SK-N-SH treated with all-trans-retinoic acid at 6 μM for 48 hours (cell line): ENCODE results near the gene SLF1.

Experiments used
- ATAC-seq: fragments of 200-7000 bp; cut with Tn5 transposase; 3 replicates; pipeline ENCODE4 v1.9.1; 2020; ENCODE audit warnings: mild to moderate bottlenecking, moderate library complexity
- ARNTL ChIP-seq: fragments of 450-650 bp; formaldehyde crosslinking; IDR thresholded peaks from 2 replicates; pipeline ENCODE4 v1.5.0; 2020; ENCODE audit warnings: low read depth, mild to moderate bottlenecking, moderate library complexity, borderline replicate concordance
- CREB5 ChIP-seq: fragments of 250-450 bp; sonication (Bioruptor Pico); IDR thresholded peaks from 2 replicates; pipeline ENCODE4 v1.5.1; 2020; ENCODE audit warnings: low read depth, mild to moderate bottlenecking, moderate library complexity
- CSDC2 ChIP-seq: fragments of 250-450 bp; sonication (Bioruptor Pico); IDR thresholded peaks from 2 replicates; pipeline ENCODE4 v1.5.0; 2020; ENCODE audit warnings: mild to moderate bottlenecking, moderate library complexity
- CSRNP3 ChIP-seq: fragments of 250-450 bp; sonication (Bioruptor Pico); IDR thresholded peaks from 2 replicates; pipeline ENCODE4 v1.5.1; 2021; ENCODE audit warnings: mild to moderate bottlenecking, moderate library complexity
- ESRRG ChIP-seq: fragments of 250-450 bp; sonication (Bioruptor Pico); IDR thresholded peaks from 2 replicates; pipeline ENCODE4 v1.6.1; 2021; ENCODE audit warnings: mild to moderate bottlenecking
- GLIS3 ChIP-seq: fragments of 250-450 bp; sonication (Bioruptor Pico); IDR thresholded peaks from 2 replicates; pipeline ENCODE4 v1.5.0; 2020; ENCODE audit warnings: mild to moderate bottlenecking, moderate library complexity
- ISL1 ChIP-seq: fragments of 250-450 bp; sonication (Bioruptor Pico); IDR thresholded peaks from 2 replicates; pipeline ENCODE4 v2.1.2; 2022; ENCODE audit warnings: mild to moderate bottlenecking, moderate library complexity
- OSR1 ChIP-seq: fragments of 250-450 bp; sonication (Bioruptor Pico); IDR thresholded peaks from 2 replicates; pipeline ENCODE4 v1.8.0; 2022; ENCODE audit warnings: moderate library complexity, mild to moderate bottlenecking, inconsistent platforms
- PATZ1 ChIP-seq: fragments of 250-450 bp; sonication (Bioruptor Pico); IDR thresholded peaks from 2 replicates; pipeline ENCODE4 v1.8.0; 2020; ENCODE audit warnings: mild to moderate bottlenecking, moderate library complexity, borderline replicate concordance
- POU6F1 ChIP-seq: fragments of 250-450 bp; sonication (Bioruptor Pico); IDR thresholded peaks from 2 replicates; pipeline ENCODE4 v1.8.0; 2021; ENCODE audit warnings: low read depth, mild to moderate bottlenecking, moderate library complexity, borderline replicate concordance
- PPARA ChIP-seq: fragments of 250-450 bp; sonication (Bioruptor Pico); IDR thresholded peaks from 2 replicates; pipeline ENCODE4 v1.5.0; 2020; ENCODE audit warnings: mild to moderate bottlenecking, borderline replicate concordance
- RARB ChIP-seq: fragments of 250-450 bp; sonication (Bioruptor Pico); IDR thresholded peaks from 2 replicates; pipeline ENCODE4 v1.8.0; 2021; ENCODE audit warnings: mild to moderate bottlenecking, moderate library complexity
- TCF4 ChIP-seq: fragments of 250-450 bp; sonication (Bioruptor Pico); IDR thresholded peaks from 2 replicates; pipeline ENCODE4 v1.8.0; 2021; ENCODE audit warnings: mild to moderate bottlenecking, moderate library complexity, borderline replicate concordance
- TOX ChIP-seq: fragments of 250-450 bp; sonication (Bioruptor Pico); IDR thresholded peaks from 2 replicates; pipeline ENCODE4 v1.8.0; 2021; ENCODE audit warnings: mild to moderate bottlenecking, moderate library complexity, borderline replicate concordance
- TSHZ2 ChIP-seq: fragments of 250-450 bp; sonication (Bioruptor Pico); IDR thresholded peaks from 2 replicates; pipeline ENCODE4 v1.5.0; 2020; ENCODE audit warnings: mild to moderate bottlenecking, moderate library complexity
- ZC3H10 ChIP-seq: fragments of 250-450 bp; sonication (Bioruptor Pico); IDR thresholded peaks from 2 replicates; pipeline ENCODE4 v1.5.1; 2021; ENCODE audit warnings: mild to moderate bottlenecking, moderate library complexity
- ZFP3 ChIP-seq: fragments of 250-450 bp; sonication (Bioruptor Pico); IDR thresholded peaks from 2 replicates; pipeline ENCODE4 v1.5.0; 2020; ENCODE audit warnings: mild to moderate bottlenecking, moderate library complexity
- ZFP30 ChIP-seq: fragments of 450-650 bp; formaldehyde crosslinking; IDR thresholded peaks from 2 replicates; pipeline ENCODE4 v1.5.0; 2022; ENCODE audit warnings: mild to moderate bottlenecking, moderate library complexity
- ZNF565 ChIP-seq: fragments of 450-650 bp; formaldehyde crosslinking; conservative IDR thresholded peaks from 2 replicates; pipeline ENCODE4 v1.5.0; 2020; ENCODE audit warnings: low read depth, mild to moderate bottlenecking, moderate library complexity
- ZNF70 ChIP-seq: fragments of 450-650 bp; formaldehyde crosslinking; IDR thresholded peaks from 2 replicates; pipeline ENCODE4 v1.5.0; 2020; ENCODE audit warnings: mild to moderate bottlenecking, moderate library complexity
- ZNF8 ChIP-seq: fragments of 450-650 bp; formaldehyde crosslinking; IDR thresholded peaks from 2 replicates; pipeline ENCODE4 v1.5.0; 2020; ENCODE audit warnings: mild to moderate bottlenecking, moderate library complexity

SLF1 gene

GRCh38 chr5:94736498-94736897 lies 118.0 kb downstream of the SLF1 start:
- TF ChIP-seq ARNTL (no peak), ZFP30 (CRISPR knock-in tag) (no peak), ZC3H10 (no peak), PATZ1 (no peak), ISL1 (no peak), ZFP3 (no peak), POU6F1 (no peak), TCF4 (CRISPR knock-in tag) (no peak), GLIS3 (CRISPR knock-in tag) (no peak), TSHZ2 (CRISPR knock-in tag) (no peak), CREB5 (no peak)
- no peak for ATAC-seq

GRCh38 chr5:94740286-94740685 lies 121.8 kb downstream of the SLF1 start:
- ATAC-seq: no peak
- TF ChIP-seq TOX (CRISPR knock-in tag): no peak
- no peak for TF ChIP-seq OSR1
- no peak for TF ChIP-seq PPARA (CRISPR knock-in tag)
- no peak for TF ChIP-seq ZNF70 (CRISPR knock-in tag)
- TF ChIP-seq ESRRG (CRISPR knock-in tag): no peak
- no peak for TF ChIP-seq ZNF565 (CRISPR knock-in tag)
- no peak for TF ChIP-seq ZFP3
- TF ChIP-seq CSRNP3 (CRISPR knock-in tag): no peak
- TF ChIP-seq CREB5: no peak
- no peak for TF ChIP-seq ZNF8 (CRISPR knock-in tag)
- no peak for TF ChIP-seq POU6F1
- TF ChIP-seq TSHZ2 (CRISPR knock-in tag): no peak
- TF ChIP-seq ARNTL: no peak
- TF ChIP-seq ISL1: no peak
- no peak for TF ChIP-seq CSDC2 (CRISPR knock-in tag)
- no peak for TF ChIP-seq RARB (CRISPR knock-in tag)
- no peak for TF ChIP-seq TCF4 (CRISPR knock-in tag)
- TF ChIP-seq ZC3H10: no peak
